WTC11 (cell line): ENCODE measurements around the gene ANAPC16. TPM values are rescaled to one million over a fixed set of nuclear protein-coding genes. Genes with fewer than 3 reads are reported as not detected.

Source experiments
- AR ChIP-seq: fragments of 250-450 bp; sonication (Bioruptor Pico); IDR thresholded peaks from 2 replicates; pipeline ENCODE4 v1.9.0; 2021; ENCODE audit warnings: mild to moderate bottlenecking
- CDX4 ChIP-seq: fragments of 250-450 bp; sonication (Bioruptor Pico); IDR thresholded peaks from 2 replicates; pipeline ENCODE4 v1.9.0; 2021; ENCODE audit warnings: moderate library complexity, mild to moderate bottlenecking, inconsistent platforms, borderline replicate concordance
- CREM ChIP-seq: sonication (generic); formaldehyde crosslinking; IDR thresholded peaks from 2 replicates; pipeline ENCODE4 v1.8.1; 2022; ENCODE audit warnings: mild to moderate bottlenecking, missing genetic modification reagents, moderate library complexity
- FOXP1 ChIP-seq: sonication (generic); formaldehyde crosslinking; IDR thresholded peaks from 2 replicates; pipeline ENCODE4 v1.8.0; 2022; ENCODE audit warnings: missing genetic modification reagents, mild to moderate bottlenecking, moderate library complexity, borderline replicate concordance
- FOXP4 ChIP-seq: sonication (generic); formaldehyde crosslinking; IDR thresholded peaks from 2 replicates; pipeline ENCODE4 v1.8.0; 2022; ENCODE audit warnings: mild to moderate bottlenecking, missing genetic modification reagents
- HMGA2 ChIP-seq: fragments of 250-450 bp; sonication (Bioruptor Pico); IDR thresholded peaks from 2 replicates; pipeline ENCODE4 v1.4.0; 2021; ENCODE audit warnings: mild to moderate bottlenecking, moderate library complexity
- HMGXB4 ChIP-seq: sonication (generic); formaldehyde crosslinking; IDR thresholded peaks from 2 replicates; pipeline ENCODE4 v1.8.1; 2023; ENCODE audit warnings: mild to moderate bottlenecking, moderate library complexity, missing genetic modification reagents
- KAT7 ChIP-seq: sonication (generic); formaldehyde crosslinking; IDR thresholded peaks from 2 replicates; pipeline ENCODE4 v1.8.1; 2023; ENCODE audit warnings: missing genetic modification reagents, mild to moderate bottlenecking, borderline replicate concordance
- MAX ChIP-seq: sonication (generic); formaldehyde crosslinking; IDR thresholded peaks from 2 replicates; pipeline ENCODE4 v1.8.0; 2022; ENCODE audit warnings: mild to moderate bottlenecking, missing genetic modification reagents
- MLX ChIP-seq: sonication (generic); formaldehyde crosslinking; IDR thresholded peaks from 2 replicates; pipeline ENCODE4 v1.8.1; 2023; ENCODE audit warnings: mild to moderate bottlenecking, missing genetic modification reagents, moderate library complexity
- NFE2L1 ChIP-seq: sonication (generic); formaldehyde crosslinking; IDR thresholded peaks from 2 replicates; pipeline ENCODE4 v1.8.1; 2023; ENCODE audit warnings: missing genetic modification reagents
- RELA ChIP-seq: sonication (generic); formaldehyde crosslinking; IDR thresholded peaks from 2 replicates; pipeline ENCODE4 v1.8.1; 2022; ENCODE audit warnings: missing genetic modification reagents, mild to moderate bottlenecking, borderline replicate concordance
- SOX15 ChIP-seq: fragments of 250-450 bp; sonication (Bioruptor Pico); IDR thresholded peaks from 2 replicates; pipeline ENCODE4 v1.9.0; 2021; ENCODE audit warnings: mild to moderate bottlenecking
- SP1 ChIP-seq: sonication (generic); formaldehyde crosslinking; conservative IDR thresholded peaks from 2 replicates; pipeline ENCODE4 v1.8.1; 2022; ENCODE audit warnings: missing genetic modification reagents
- ZNF232 ChIP-seq: sonication (generic); formaldehyde crosslinking; IDR thresholded peaks from 2 replicates; pipeline ENCODE4 v1.8.0; 2022; ENCODE audit warnings: mild to moderate bottlenecking, missing genetic modification reagents
- ZNF263 ChIP-seq: sonication (generic); formaldehyde crosslinking; IDR thresholded peaks from 2 replicates; pipeline ENCODE4 v1.8.1; 2022; ENCODE audit warnings: low read depth, mild to moderate bottlenecking, moderate library complexity, missing genetic modification reagents
- ZNF671 ChIP-seq: fragments of 250-450 bp; sonication (Bioruptor Pico); IDR thresholded peaks from 2 replicates; pipeline ENCODE4 v1.8.0; 2021; ENCODE audit warnings: mild to moderate bottlenecking
- total RNA-seq: library from RNA; stranded (reverse); gene quantifications from 3 replicates; pipeline ENCODE4 v1.2.3, GENCODE V29; 2021

ANAPC16 gene
- total RNA-seq, 1 experiment from 2014 or later: 52.3 TPM

GRCh38 chr10:72272689-72273409 is 57.0 kb downstream of the ANAPC16 start (continued):
- TF ChIP-seq AR (no peak), SP1 (peak; percentile 78), FOXP4 (CRISPR knock-in tag) (peak; percentile 7; the same call in 1 of the 2 replicates), CREM (CRISPR knock-in tag) (peak; percentile 77; the same call in 1 of the 2 replicates), SOX15 (no peak), HMGA2 (CRISPR knock-in tag) (no peak), ZNF263 (CRISPR knock-in tag) (peak; percentile 49; the same call in 1 of the 2 replicates), ZNF232 (CRISPR knock-in tag) (0 out of 2 replicates have a peak, but pooled peaks have one; percentile 57), CDX4 (CRISPR knock-in tag) (no peak), FOXP1 (CRISPR knock-in tag) (peak; percentile 37; the same call in 1 of the 2 replicates), RELA (CRISPR knock-in tag) (no peak), MLX (CRISPR knock-in tag) (no peak), MAX (CRISPR knock-in tag) (peak; percentile 83), ZNF671 (no peak), HMGXB4 (peak; percentile 62; the same call in 1 of the 2 replicates), NFE2L1 (CRISPR knock-in tag) (no peak), KAT7 (CRISPR knock-in tag) (0 out of 2 replicates have a peak, but pooled peaks have one; percentile 65)
